Natural killer cell (primary cell): ENCODE results near the gene SH3TC1. TPM values are rescaled to one million over a fixed set of nuclear protein-coding genes. Genes with fewer than 3 reads are reported as not detected.

ENCODE experiments used
- ATAC-seq, 3 donors: fragments of 150-1000 bp in 2 of 3; fragments of 200-7000 bp in 1 of 3; cut with Tn5 transposase; 1 replicate in 1 of 3; 2 replicates in 2 of 3; pipeline ENCODE4 v1.10.0; 2021; ENCODE audit warnings: mild to moderate bottlenecking in 2 of 3, moderate library complexity in 2 of 3
- DNase-seq, 2 donors: peaks; one replicate each; pipeline versions ENCODE4 v3.0.0 to v3.0.0-alpha.2; 2013 to 2021; ENCODE audit warnings: mixed read lengths in 1 of 2
- H3K27ac ChIP-seq: one replicate; pipeline ENCODE4 v1.5.1; 2013; ENCODE audit warnings: mild to moderate bottlenecking, low read length
- H3K27me3 ChIP-seq: one replicate; pipeline ENCODE4 v1.6.1; 2013; ENCODE audit warnings: low read length; ENCODE audit not compliant: control insufficient read depth, insufficient read depth
- H3K36me3 ChIP-seq: one replicate; pipeline ENCODE4 v1.6.1; 2013; ENCODE audit warnings: low read length; ENCODE audit not compliant: control insufficient read depth, insufficient read depth
- H3K4me1 ChIP-seq: one replicate; pipeline ENCODE4 v1.6.1; 2013; ENCODE audit warnings: low read length; ENCODE audit not compliant: control insufficient read depth, insufficient read depth
- H3K4me3 ChIP-seq: one replicate; pipeline ENCODE4 v1.5.1; 2013; ENCODE audit warnings: low read length
- H3K9me3 ChIP-seq: one replicate; pipeline ENCODE4 v1.6.1; 2013; ENCODE audit warnings: low read length; ENCODE audit not compliant: control insufficient read depth, insufficient read depth
- H3K27ac Mint-ChIP-seq, 2 donors: one replicate each; pipeline ENCODE4 v1.8.0; 2022; ENCODE audit warnings: mild to moderate bottlenecking in 2 of 2, mixed read lengths in 2 of 2, moderate library complexity in 1 of 2
- H3K27me3 Mint-ChIP-seq, 2 donors: one replicate each; pipeline ENCODE4 v1.8.0; 2022; ENCODE audit warnings: low read depth in 2 of 2, mixed read lengths in 2 of 2
- H3K36me3 Mint-ChIP-seq: one replicate; pipeline ENCODE4 v1.8.0; 2022; ENCODE audit warnings: mixed read lengths
- H3K4me1 Mint-ChIP-seq, 2 donors: one replicate each; pipeline ENCODE4 v1.8.0; 2022; ENCODE audit warnings: mixed read lengths in 2 of 2
- H3K4me3 Mint-ChIP-seq: one replicate; pipeline ENCODE4 v1.8.0; 2022; ENCODE audit warnings: mild to moderate bottlenecking, moderate library complexity, mixed read lengths
- H3K9me3 Mint-ChIP-seq, 2 donors: one replicate each; pipeline ENCODE4 v1.8.0; 2022; ENCODE audit warnings: mixed read lengths in 2 of 2
- CTCF ChIP-seq: fragments of 200-600 bp; IDR thresholded peaks from one replicate; pipeline ENCODE4 v1.8.0; 2022; ENCODE audit warnings: antibody characterized with exemption
- WGBS: methylation state at CpG from one replicate; pipeline ENCODE4 v1.1.7; 2013; ENCODE audit warnings: missing lambda C conversion rate; ENCODE audit not compliant: insufficient coverage; 5-methylcytosine and 5-hydroxymethylcytosine counted together
- intact Hi-C: fragments of 100-400 bp; cut with micrococcal nuclease; formaldehyde crosslinking; loops from one replicate; pipeline ENCODE4 v1.14.2; 2022
- total RNA-seq, 4 donors: library from RNA; stranded (reverse); fragments of 120-200 nt in 1 of 4; gene quantifications; one replicate each; pipeline versions ENCODE4 v1.2.3 to v1.2.4, GENCODE V29; 2013 to 2022

SH3TC1 gene
- total RNA-seq, 3 donors from 2014 or later (not counting 1 experiment from before 2014, with no cell fraction given), result 50.1 to 61.7 (median 54.9) TPM

GRCh38 chr4:8168832-8169598 is 30.1 kb upstream of the SH3TC1 start:
- intact Hi-C loops, result no loop called here
- no peaks in the 10 kb centered on the region for H3K4me1 Mint-ChIP-seq
- TF ChIP-seq CTCF, result no peak
- Histone ChIP-seq H3K27me3 (no peaks in the 10 kb centered on the region), H3K27ac (no peak overlapping the region), H3K4me3 (no peak overlapping the region), H3K9me3 (peaks cover 8% of the 10 kb centered on the region), H3K4me1 (peaks cover 8% of the 10 kb centered on the region), H3K36me3 (no peaks in the 10 kb centered on the region)
- ATAC-seq (no peak), DNase-seq (no peak)
- H3K27ac Mint-ChIP-seq, result no peak overlapping the region
- H3K27me3 Mint-ChIP-seq, result peaks cover 0 to 8% of the 10 kb centered on the region in 2 donors
- 100% methylated on average over 5 of the region's 5 CpGs for WGBS
- H3K36me3 Mint-ChIP-seq, result no peaks in the 10 kb centered on the region
- peaks cover 0 to 3% of the 10 kb centered on the region in 2 donors for H3K9me3 Mint-ChIP-seq
- H3K4me3 Mint-ChIP-seq, result no peak overlapping the region

- ATAC-seq, result no peak
- WGBS, result 94% methylated on average over 3 of the region's 3 CpGs
- no peak for TF ChIP-seq CTCF
- H3K27ac ChIP-seq, result no peak overlapping the region
- intact Hi-C loops, result no loop called here
- H3K4me1 ChIP-seq, result peaks cover 8% of the 10 kb centered on the region
- Mint-ChIP-seq H3K4me3 (no peak overlapping the region), H3K9me3 (peaks cover 0 to 3% of the 10 kb centered on the region in 2 donors), H3K4me1 (no peaks in the 10 kb centered on the region), H3K27me3 (peaks cover 0 to 8% of the 10 kb centered on the region in 2 donors), H3K36me3 (no peaks in the 10 kb centered on the region), H3K27ac (no peak overlapping the region)
- H3K27me3 ChIP-seq, result no peaks in the 10 kb centered on the region
- no peaks in the 10 kb centered on the region for H3K36me3 ChIP-seq
- H3K9me3 ChIP-seq, result peaks cover 8% of the 10 kb centered on the region
- DNase-seq, result no peak
- H3K4me3 ChIP-seq, result no peak overlapping the region
These were observed 29.3 kb upstream of the SH3TC1 start for GRCh38 chr4:8169763-8170162.

DNA sequence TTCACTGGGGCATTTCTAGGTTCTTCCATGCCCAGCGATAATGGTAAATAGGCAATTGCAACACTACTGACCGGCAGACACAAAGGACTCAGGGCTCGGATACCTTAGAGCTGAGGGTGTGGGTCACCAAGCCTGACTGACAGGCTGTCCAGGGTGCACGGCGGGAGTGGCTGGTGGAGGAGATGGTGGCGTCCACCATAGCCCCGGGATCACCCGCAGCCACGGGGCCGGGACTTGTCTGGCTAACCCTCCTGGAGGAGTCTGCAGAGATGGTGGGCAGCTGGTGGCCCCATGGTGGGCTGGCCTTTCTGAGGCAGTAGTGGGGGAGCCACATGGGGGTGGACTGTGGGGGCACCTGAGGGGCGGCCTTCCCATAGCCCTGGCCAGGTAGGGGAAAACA is 28.7 kb upstream of the SH3TC1 start:
- no peaks in the 10 kb centered on the region for H3K36me3 ChIP-seq
- DNase-seq (no peak), ATAC-seq (no peak)
- H3K4me3 ChIP-seq, result no peak overlapping the region
- peaks cover 0 to 8% of the 10 kb centered on the region in 2 donors for H3K27me3 Mint-ChIP-seq
- no peaks in the 10 kb centered on the region for H3K4me1 Mint-ChIP-seq
- H3K27ac ChIP-seq, result no peak overlapping the region
- H3K4me3 Mint-ChIP-seq, result no peak overlapping the region
- TF ChIP-seq CTCF, result no peak
- intact Hi-C loops, result no loop called here
- no peaks in the 10 kb centered on the region for H3K27me3 ChIP-seq
- H3K27ac Mint-ChIP-seq, result no peak overlapping the region
- H3K9me3 Mint-ChIP-seq, result peaks cover 0 to 3% of the 10 kb centered on the region in 2 donors
- peaks cover 8% of the 10 kb centered on the region for H3K4me1 ChIP-seq
- WGBS, result 96% methylated on average over 11 of the region's 11 CpGs
- no peaks in the 10 kb centered on the region for H3K36me3 Mint-ChIP-seq
- peaks cover 8% of the 10 kb centered on the region for H3K9me3 ChIP-seq

GRCh38 chr4:8171266-8171665 is 27.8 kb upstream of the SH3TC1 start:
- no peaks in the 10 kb centered on the region for H3K4me1 Mint-ChIP-seq
- Histone ChIP-seq H3K36me3 (no peaks in the 10 kb centered on the region), H3K4me3 (no peak overlapping the region), H3K27ac (no peak overlapping the region), H3K9me3 (peaks cover 8% of the 10 kb centered on the region), H3K27me3 (no peaks in the 10 kb centered on the region), H3K4me1 (peaks cover 8% of the 10 kb centered on the region)
- DNase-seq, result no peak
- no peaks in the 10 kb centered on the region for H3K36me3 Mint-ChIP-seq
- no peak overlapping the region for H3K4me3 Mint-ChIP-seq
- no peak for ATAC-seq
- peaks cover 0 to 2% of the 10 kb centered on the region in 2 donors for H3K9me3 Mint-ChIP-seq
- WGBS, result 75% methylated on average over 7 of the region's 7 CpGs
- intact Hi-C loops, result no loop called here
- H3K27ac Mint-ChIP-seq, result no peak overlapping the region
- no peak for TF ChIP-seq CTCF
- H3K27me3 Mint-ChIP-seq, result peaks cover 0 to 8% of the 10 kb centered on the region in 2 donors
